Peyer's patch (tissue), 4 donors: ENCODE results near the gene BCAS1. TPM values are rescaled to one million over a fixed set of nuclear protein-coding genes. Genes with fewer than 3 reads are reported as not detected.
A peak's percentile ranks its signal among the peaks of the same experiment; 100 is the strongest.

ENCODE experiments used
- DNase-seq, 3 donors: peaks; one replicate each; pipeline ENCODE4 v3.0.0-alpha.2; 2017 to 2019
- H3K27ac ChIP-seq, 4 donors: fragments of 200-600 bp; sonication (generic); one replicate each; pipeline ENCODE4 v1.5.1; 2016 to 2019
- H3K27me3 ChIP-seq, 2 donors: fragments of 200-600 bp; sonication (generic); one replicate each; pipeline ENCODE4 v1.5.1; 2019
- H3K36me3 ChIP-seq, 3 donors: fragments of 200-600 bp; sonication (generic); one replicate each; pipeline ENCODE4 v1.5.1; 2016 to 2019
- H3K4me1 ChIP-seq, 4 donors: fragments of 200-600 bp; sonication (generic); one replicate each; pipeline ENCODE4 v1.5.1; 2016 to 2019
- H3K4me3 ChIP-seq, 4 donors: fragments of 200-600 bp; sonication (generic); 1 replicate in 3 of 4; 2 replicates in 1 of 4; pipeline ENCODE4 v1.5.1; 2016 to 2019; ENCODE audit warnings: mild to moderate bottlenecking in 1 of 4
- H3K9me3 ChIP-seq, 4 donors: fragments of 200-600 bp; sonication (generic); one replicate each; pipeline ENCODE4 v1.5.1; 2016 to 2019; ENCODE audit warnings: mild to moderate bottlenecking in 1 of 4
- POLR2A ChIP-seq, 2 donors: fragments of 450-650 bp; IDR thresholded peaks; one replicate each; pipeline ENCODE4 v1.5.1; 2017; ENCODE audit warnings: antibody characterized with exemption in 2 of 2, mild to moderate bottlenecking in 2 of 2, moderate library complexity in 2 of 2
- total RNA-seq, 4 donors: library from RNA; depleted of rRNA; stranded (reverse); fragments of >200 nt; gene quantifications; one replicate each; pipeline ENCODE4 v1.1.0, GENCODE V29; 2016
- TF ChIP-seq, protein P1 (sequence below), 6 experiments: fragments of 450-650 bp in 4 of 6; fragments of 200-600 bp in 2 of 6; sonication (generic) in 1 of 6; IDR thresholded peaks; one replicate each; pipeline ENCODE4 v1.5.1; 2017 to 2019; ENCODE audit warnings: antibody characterized with exemption in 6 of 6, mild to moderate bottlenecking in 3 of 6, moderate library complexity in 1 of 6

BCAS1 gene
- total RNA-seq, 4 donors from 2014 or later, result 21.5 to 58.1 (median 43.2) TPM

DNA sequence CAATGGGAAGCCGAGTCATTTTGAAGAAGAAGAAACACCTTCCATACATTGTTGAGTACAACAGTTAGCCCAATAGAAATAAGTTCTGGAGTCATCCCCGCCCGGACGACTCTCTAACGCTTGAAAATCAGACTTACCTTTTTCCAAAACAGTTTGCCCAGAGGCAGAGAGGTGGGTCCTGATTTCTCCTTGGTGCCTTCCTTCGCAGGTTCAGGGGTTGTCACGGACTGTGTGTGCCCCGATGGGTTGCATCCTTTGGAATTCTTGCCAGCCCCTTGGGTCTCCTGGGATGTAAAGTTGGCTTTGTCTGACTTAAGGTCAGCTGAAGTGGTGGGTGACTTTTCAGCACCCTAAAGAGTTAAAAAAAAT, 85.3 kb downstream of the BCAS1 start:
- TF ChIP-seq, protein P1, sequence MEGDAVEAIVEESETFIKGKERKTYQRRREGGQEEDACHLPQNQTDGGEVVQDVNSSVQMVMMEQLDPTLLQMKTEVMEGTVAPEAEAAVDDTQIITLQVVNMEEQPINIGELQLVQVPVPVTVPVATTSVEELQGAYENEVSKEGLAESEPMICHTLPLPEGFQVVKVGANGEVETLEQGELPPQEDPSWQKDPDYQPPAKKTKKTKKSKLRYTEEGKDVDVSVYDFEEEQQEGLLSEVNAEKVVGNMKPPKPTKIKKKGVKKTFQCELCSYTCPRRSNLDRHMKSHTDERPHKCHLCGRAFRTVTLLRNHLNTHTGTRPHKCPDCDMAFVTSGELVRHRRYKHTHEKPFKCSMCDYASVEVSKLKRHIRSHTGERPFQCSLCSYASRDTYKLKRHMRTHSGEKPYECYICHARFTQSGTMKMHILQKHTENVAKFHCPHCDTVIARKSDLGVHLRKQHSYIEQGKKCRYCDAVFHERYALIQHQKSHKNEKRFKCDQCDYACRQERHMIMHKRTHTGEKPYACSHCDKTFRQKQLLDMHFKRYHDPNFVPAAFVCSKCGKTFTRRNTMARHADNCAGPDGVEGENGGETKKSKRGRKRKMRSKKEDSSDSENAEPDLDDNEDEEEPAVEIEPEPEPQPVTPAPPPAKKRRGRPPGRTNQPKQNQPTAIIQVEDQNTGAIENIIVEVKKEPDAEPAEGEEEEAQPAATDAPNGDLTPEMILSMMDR (IDR thresholded peaks at IDR 0.05), result no peak
- no peak for TF ChIP-seq POLR2A (IDR thresholded peaks at IDR 0.05)
- Histone ChIP-seq H3K36me3 (no peaks in the 10 kb centered on the region), H3K4me1 (no peaks in the 10 kb centered on the region), H3K27ac (no peak overlapping the region), H3K4me3 (no peak overlapping the region), H3K27me3 (no peaks in the 10 kb centered on the region), H3K9me3 (no peaks in the 10 kb centered on the region)
- DNase-seq, result no peak

DNA sequence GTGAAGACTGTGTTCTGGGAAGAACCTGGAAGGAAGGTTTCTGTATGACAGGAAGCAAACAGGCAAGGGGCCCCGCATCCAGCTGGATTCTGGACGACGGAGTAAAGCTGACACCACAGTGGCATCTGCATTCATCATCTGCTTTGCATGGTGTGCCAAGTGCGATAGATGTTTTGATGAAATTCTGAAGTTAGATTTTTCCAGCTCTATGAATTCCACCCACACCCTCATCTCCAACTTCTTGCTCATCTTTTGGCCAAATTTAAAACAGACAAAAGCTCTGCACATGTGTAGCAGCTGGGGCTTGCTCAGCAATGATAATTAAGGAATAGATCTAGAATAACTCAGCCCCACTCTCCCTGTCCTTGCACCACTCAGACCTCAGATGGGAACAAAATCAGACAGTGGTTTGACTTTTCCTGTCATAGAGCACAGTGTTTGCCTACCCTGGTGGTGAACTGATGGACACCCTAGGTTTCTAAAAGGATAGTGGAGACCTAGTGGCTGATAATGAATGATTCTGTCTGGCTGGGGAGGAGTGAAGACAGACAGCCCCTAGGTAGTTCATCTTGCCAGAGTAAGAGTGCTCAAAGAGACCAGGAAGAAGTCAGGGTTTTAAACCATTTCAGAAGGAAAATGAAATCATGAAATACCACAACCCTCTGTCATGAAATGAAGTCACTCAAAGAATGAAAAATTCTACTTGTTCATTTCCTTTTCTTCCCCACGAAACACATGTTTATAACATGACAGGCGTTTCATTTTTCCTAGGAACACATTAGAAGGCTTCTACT, 85.8 kb downstream of the BCAS1 start:
- H3K9me3 ChIP-seq, result no peaks in the 10 kb centered on the region
- H3K27ac ChIP-seq, result no peak overlapping the region

DNA sequence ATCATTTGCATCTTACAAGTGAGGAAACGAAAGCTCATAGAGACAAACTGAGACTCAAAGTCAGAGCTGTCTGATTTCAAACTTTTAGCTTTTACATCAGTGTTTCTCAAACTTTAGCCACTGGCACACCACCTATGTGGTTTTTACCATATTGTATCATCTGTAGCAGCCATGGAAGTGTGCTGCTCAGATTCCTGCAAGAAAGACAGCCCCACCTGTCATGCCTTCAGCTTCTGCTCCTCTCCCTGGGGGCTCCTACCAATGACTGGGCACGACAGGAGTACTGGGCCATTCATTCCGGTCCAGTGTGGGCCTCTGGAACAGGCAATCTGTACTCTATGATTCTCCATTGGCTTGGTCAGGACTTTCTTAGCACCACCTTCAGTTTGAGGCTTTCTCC, 87.0 kb downstream of the BCAS1 start:
- H3K27ac ChIP-seq, result no peak overlapping the region

More for the DNA sequence above, 85.8 kb downstream of the BCAS1 start:
- DNase-seq, result peak in 1 of 3 donors; percentile 49
- TF ChIP-seq POLR2A (IDR thresholded peaks at IDR 0.05), result no peak
- TF ChIP-seq, protein P1 (IDR thresholded peaks at IDR 0.05), result no peak
- no peaks in the 10 kb centered on the region for H3K4me1 ChIP-seq
- no peaks in the 10 kb centered on the region for H3K27me3 ChIP-seq
- no peaks in the 10 kb centered on the region for H3K36me3 ChIP-seq
- no peak overlapping the region for H3K4me3 ChIP-seq

DNA sequence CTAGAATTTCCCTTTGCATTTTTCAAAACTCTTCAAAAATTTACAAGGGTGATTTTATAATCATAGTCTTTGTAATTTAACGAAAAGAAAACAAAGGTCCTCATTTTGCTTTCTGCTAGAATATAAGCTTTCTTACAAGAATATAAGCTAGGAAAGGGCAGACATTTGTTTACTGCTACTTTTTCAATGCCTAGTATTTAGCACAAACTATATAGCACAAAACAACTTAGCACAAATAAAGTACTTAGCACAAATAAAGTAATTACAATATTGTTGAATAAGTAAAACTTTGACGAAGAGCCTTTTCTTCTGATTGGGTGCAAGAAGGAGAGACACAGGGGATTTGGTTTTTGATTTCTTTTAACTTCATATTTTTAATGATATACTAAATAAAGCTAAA, 87.8 kb downstream of the BCAS1 start:
- H3K36me3 ChIP-seq, result no peaks in the 10 kb centered on the region
- H3K9me3 ChIP-seq, result no peaks in the 10 kb centered on the region
- H3K4me3 ChIP-seq, result no peak overlapping the region
- no peaks in the 10 kb centered on the region for H3K4me1 ChIP-seq
- H3K27ac ChIP-seq, result no peak overlapping the region
- no peak for TF ChIP-seq POLR2A (IDR thresholded peaks at IDR 0.05)
- TF ChIP-seq, protein P1 (IDR thresholded peaks at IDR 0.05), result no peak
- DNase-seq, result no peak
- H3K27me3 ChIP-seq, result no peaks in the 10 kb centered on the region

More for the DNA sequence above, 87.0 kb downstream of the BCAS1 start:
- Histone ChIP-seq H3K4me3 (no peak overlapping the region), H3K9me3 (no peaks in the 10 kb centered on the region), H3K36me3 (no peaks in the 10 kb centered on the region), H3K27me3 (no peaks in the 10 kb centered on the region), H3K4me1 (no peaks in the 10 kb centered on the region)
- TF ChIP-seq POLR2A (IDR thresholded peaks at IDR 0.05), result no peak
- TF ChIP-seq, protein P1 (IDR thresholded peaks at IDR 0.05), result no peak
- no peak for DNase-seq

DNA sequence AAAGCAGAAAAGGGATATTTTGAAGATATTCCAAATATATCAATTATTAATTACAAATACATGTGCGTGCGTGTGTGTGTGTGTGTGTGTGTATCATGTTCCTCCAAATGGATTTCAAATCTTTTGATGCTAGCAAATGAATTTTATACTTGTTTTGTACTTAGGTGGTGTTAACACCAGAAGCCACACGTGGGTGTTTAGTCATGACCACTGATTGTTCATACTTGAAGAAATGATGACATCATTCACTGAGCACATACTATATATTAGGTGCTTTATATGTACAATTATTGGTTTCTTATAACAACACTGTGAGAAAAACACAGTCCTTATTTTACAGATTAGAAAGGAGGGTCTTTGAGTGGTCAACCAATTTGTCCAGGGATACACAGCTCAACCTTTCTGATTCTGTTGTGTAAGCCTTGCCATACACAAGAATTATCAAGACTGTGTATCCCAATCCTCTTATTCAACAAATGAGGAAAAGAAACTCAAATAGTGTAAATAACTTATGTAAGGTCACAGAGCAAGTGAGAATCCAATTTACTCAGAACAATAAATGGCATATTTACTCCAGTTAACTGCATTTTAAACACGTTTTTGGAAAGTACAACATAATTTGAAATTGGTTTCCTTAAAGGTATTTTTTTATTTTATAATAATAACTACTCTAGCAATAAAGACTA, 88.5 kb downstream of the BCAS1 start:
- TF ChIP-seq POLR2A (IDR thresholded peaks at IDR 0.05), result no peak
- TF ChIP-seq, protein P1 (IDR thresholded peaks at IDR 0.05), result no peak
- H3K9me3 ChIP-seq, result no peaks in the 10 kb centered on the region
- H3K27me3 ChIP-seq, result no peaks in the 10 kb centered on the region

More for the DNA sequence above, 88.5 kb downstream of the BCAS1 start:
- no peak overlapping the region for H3K4me3 ChIP-seq
- H3K4me1 ChIP-seq, result no peaks in the 10 kb centered on the region
- H3K27ac ChIP-seq, result no peak overlapping the region
- no peak for DNase-seq
- no peaks in the 10 kb centered on the region for H3K36me3 ChIP-seq
